Mucosa of gallbladder (tissue), 1 donor: ENCODE measurements around the gene MAP7D2. TPM values are rescaled to one million over a fixed set of nuclear protein-coding genes. Genes with fewer than 3 reads are reported as not detected.

Experiments
- DNase-seq: peaks from one replicate; pipeline ENCODE4 v3.0.0-alpha.2; 2020; ENCODE audit warnings: low spot score
- total RNA-seq: library from RNA; stranded (reverse); gene quantifications from one replicate; pipeline ENCODE4 v1.2.1, GENCODE V29; 2021
- donor health status: DM: no; HTN: no; CAD: no.

MAP7D2 gene
- total RNA-seq, 1 donor from 2014 or later: 5.2 TPM

GRCh38 chrX:20038966-20039365 lies 77.7 kb downstream of the MAP7D2 start:
- no peak for DNase-seq

- no peak for DNase-seq
Measured at GRCh38 chrX:20037186-20037585, 79.5 kb downstream of the MAP7D2 start.

- no peak for DNase-seq
Measured at GRCh38 chrX:20032201-20032600, 84.5 kb downstream of the MAP7D2 start.

- peak; percentile 88 for DNase-seq
Measured at GRCh38 chrX:20029728-20030127, 87.0 kb downstream of the MAP7D2 start.

GRCh38 chrX:20028588-20028987 lies 88.1 kb downstream of the MAP7D2 start:
- no peak for DNase-seq

GRCh38 chrX:20026278-20026677 lies 90.4 kb downstream of the MAP7D2 start:
- no peak for DNase-seq

GRCh38 chrX:20019672-20020365 lies 96.9 kb downstream of the MAP7D2 start:
- no peak for DNase-seq

GRCh38 chrX:20016616-20016945 lies 100.1 kb downstream of the MAP7D2 start:
- no peak for DNase-seq

GRCh38 chrX:20015945-20016615 lies 100.6 kb downstream of the MAP7D2 start:
- no peak for DNase-seq

- no peak for DNase-seq
Measured at GRCh38 chrX:20015422-20015821, 101.3 kb downstream of the MAP7D2 start.

GRCh38 chrX:20011608-20012007 lies 105.1 kb downstream of the MAP7D2 start:
- no peak for DNase-seq

- no peak for DNase-seq
Measured at GRCh38 chrX:20007962-20008622, 108.6 kb downstream of the MAP7D2 start.

GRCh38 chrX:20005883-20006282 lies 110.8 kb downstream of the MAP7D2 start:
- DNase-seq: no peak

GRCh38 chrX:20001588-20001987 lies 115.1 kb downstream of the MAP7D2 start:
- no peak for DNase-seq

- DNase-seq: no peak
Measured at GRCh38 chrX:19991350-19991718, 125.4 kb downstream of the MAP7D2 start.

- peak; percentile 91 for DNase-seq
Measured at GRCh38 chrX:19990556-19991349, 126.0 kb downstream of the MAP7D2 start, which contains the start of gene BCLAF3. TSS of gene BCLAF3 (minus strand) at chrX:19991061. CDS start at chrX:19970264, 20,797 bp downstream.

GRCh38 chrX:19990151-19990555 lies 126.6 kb downstream of the MAP7D2 start:
- DNase-seq: no peak

- no peak for DNase-seq
Measured at GRCh38 chrX:19987856-19988255, 128.9 kb downstream of the MAP7D2 start.

GRCh38 chrX:19986531-19986930 lies 130.2 kb downstream of the MAP7D2 start:
- no peak for DNase-seq

GRCh38 chrX:19981947-19982346 lies 134.8 kb downstream of the MAP7D2 start:
- DNase-seq: no peak

GRCh38 chrX:19975845-19976244 lies 140.9 kb downstream of the MAP7D2 start:
- no peak for DNase-seq

GRCh38 chrX:19972984-19973383 lies 143.7 kb downstream of the MAP7D2 start:
- DNase-seq: no peak
